MM.1S (cell line): ENCODE data around the gene SCAPER.

ENCODE experiments used
- DNase-seq: peaks from one replicate; pipeline ENCODE4 v3.0.0-alpha.2; 2015
- H2AFZ ChIP-seq: fragments of 300-600 bp; sonication (generic); 2 replicates; pipeline ENCODE4 v1.6.0; 2016; ENCODE audit warnings: antibody characterized with exemption, low read length
- H3F3A ChIP-seq: fragments of 300-600 bp; sonication (generic); 2 replicates; pipeline ENCODE4 v1.6.1; 2016; ENCODE audit warnings: mild to moderate bottlenecking, antibody characterized with exemption, low read length, moderate library complexity, mixed read lengths; ENCODE audit not compliant: insufficient read depth
- H3K27ac ChIP-seq: fragments of 300-600 bp; sonication (generic); 2 replicates; pipeline ENCODE4 v1.5.1; 2016; ENCODE audit warnings: mild to moderate bottlenecking, low read length
- H3K27me3 ChIP-seq: fragments of 300-600 bp; sonication (generic); replicated peaks from 2 replicates; pipeline ENCODE4 v1.6.0; 2016; ENCODE audit warnings: low read length; ENCODE audit not compliant: insufficient read depth
- H3K36me3 ChIP-seq: fragments of 300-600 bp; sonication (generic); replicated peaks from 2 replicates; pipeline ENCODE4 v1.6.1; 2016; ENCODE audit warnings: mild to moderate bottlenecking, low read length, mixed read lengths; ENCODE audit not compliant: insufficient read depth
- H3K4me1 ChIP-seq: fragments of 300-600 bp; sonication (generic); 2 replicates; pipeline ENCODE4 v1.6.1; 2016; ENCODE audit warnings: low read length, mixed read lengths
- H3K4me2 ChIP-seq: fragments of 300-600 bp; sonication (generic); 2 replicates; pipeline ENCODE4 v1.6.0; 2016; ENCODE audit warnings: low read depth, low read length
- H3K4me3 ChIP-seq: fragments of 300-600 bp; sonication (generic); 2 replicates; pipeline ENCODE4 v1.5.1; 2016; ENCODE audit warnings: low read length, mixed read lengths
- H3K79me2 ChIP-seq: fragments of 300-600 bp; sonication (generic); 2 replicates; pipeline ENCODE4 v1.6.1; 2016; ENCODE audit warnings: mixed run types, low read length, mixed read lengths
- H3K9ac ChIP-seq: fragments of 300-600 bp; sonication (generic); 2 replicates; pipeline ENCODE4 v1.6.1; 2016; ENCODE audit warnings: low read length, mixed read lengths
- H3K9me2 ChIP-seq: fragments of 300-600 bp; sonication (generic); replicated peaks from 2 replicates; pipeline ENCODE4 v1.6.1; 2016; ENCODE audit warnings: mild to moderate bottlenecking, low read length, mixed read lengths; ENCODE audit not compliant: insufficient read depth
- H3K9me3 ChIP-seq: fragments of 300-600 bp; sonication (generic); replicated peaks from 2 replicates; pipeline ENCODE4 v1.6.1; 2016; ENCODE audit warnings: mild to moderate bottlenecking, low read length, mixed read lengths; ENCODE audit not compliant: insufficient read depth
- H4K20me1 ChIP-seq: fragments of 300-600 bp; sonication (generic); 2 replicates; pipeline ENCODE4 v1.6.1; 2016; ENCODE audit warnings: mild to moderate bottlenecking, low read length, moderate library complexity, mixed read lengths; ENCODE audit not compliant: insufficient read depth
- EZH2 ChIP-seq: fragments of 300-600 bp; sonication (generic); optimal IDR thresholded peaks from 2 replicates; pipeline ENCODE3; 2017; ENCODE audit warnings: low read depth, mild to moderate bottlenecking, antibody characterized with exemption, low read length, mixed read lengths
- EZH2phosphoT487 ChIP-seq: fragments of 300-600 bp; sonication (generic); IDR thresholded peaks from 2 replicates; pipeline ENCODE4 v1.6.1; 2018; ENCODE audit warnings: antibody characterized with exemption, low read length
- TF ChIP-seq, protein P1 (sequence below): fragments of 300-600 bp; sonication (generic); IDR thresholded peaks from 2 replicates; pipeline ENCODE4 v1.5.1; 2016; ENCODE audit warnings: antibody characterized with exemption, low read length, mixed read lengths

The SCAPER gene

DNA sequence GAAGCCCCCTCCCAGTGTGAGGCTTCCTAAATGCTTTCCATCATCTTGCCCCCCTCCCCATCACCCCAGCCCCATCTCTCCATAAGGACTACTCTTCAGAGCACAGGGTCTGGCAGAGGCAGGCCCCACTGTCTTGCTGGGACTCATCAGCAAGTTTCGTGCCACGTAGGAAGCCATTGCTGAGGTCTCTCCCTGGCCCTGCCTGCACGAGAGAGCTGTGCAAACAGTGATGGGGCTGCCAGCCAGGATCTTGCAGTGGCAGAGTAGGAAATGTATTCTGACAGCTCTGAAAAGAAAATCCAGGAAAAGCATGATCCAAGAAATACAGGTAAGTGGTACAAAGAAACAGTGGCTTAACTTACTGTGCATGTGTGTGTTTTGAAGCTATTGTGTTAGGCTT, 546.0 kb downstream of the SCAPER start:
- Histone ChIP-seq H4K20me1 (no peaks in the 10 kb centered on the region), H3K27me3 (no peaks in the 10 kb centered on the region), H3K4me3 (no peak overlapping the region), H3K4me2 (no peak overlapping the region), H3K4me1 (no peaks in the 10 kb centered on the region), H3K9me3 (no peaks in the 10 kb centered on the region), H3K9me2 (no peaks in the 10 kb centered on the region), H2AFZ (no peak overlapping the region), H3K36me3 (no peaks in the 10 kb centered on the region), H3K79me2 (no peaks in the 10 kb centered on the region), H3F3A (no peaks in the 10 kb centered on the region), H3K9ac (no peak overlapping the region), H3K27ac (no peak overlapping the region)
- TF ChIP-seq EZH2 (no peak), EZH2phosphoT487 (no peak)
- TF ChIP-seq, protein P1, sequence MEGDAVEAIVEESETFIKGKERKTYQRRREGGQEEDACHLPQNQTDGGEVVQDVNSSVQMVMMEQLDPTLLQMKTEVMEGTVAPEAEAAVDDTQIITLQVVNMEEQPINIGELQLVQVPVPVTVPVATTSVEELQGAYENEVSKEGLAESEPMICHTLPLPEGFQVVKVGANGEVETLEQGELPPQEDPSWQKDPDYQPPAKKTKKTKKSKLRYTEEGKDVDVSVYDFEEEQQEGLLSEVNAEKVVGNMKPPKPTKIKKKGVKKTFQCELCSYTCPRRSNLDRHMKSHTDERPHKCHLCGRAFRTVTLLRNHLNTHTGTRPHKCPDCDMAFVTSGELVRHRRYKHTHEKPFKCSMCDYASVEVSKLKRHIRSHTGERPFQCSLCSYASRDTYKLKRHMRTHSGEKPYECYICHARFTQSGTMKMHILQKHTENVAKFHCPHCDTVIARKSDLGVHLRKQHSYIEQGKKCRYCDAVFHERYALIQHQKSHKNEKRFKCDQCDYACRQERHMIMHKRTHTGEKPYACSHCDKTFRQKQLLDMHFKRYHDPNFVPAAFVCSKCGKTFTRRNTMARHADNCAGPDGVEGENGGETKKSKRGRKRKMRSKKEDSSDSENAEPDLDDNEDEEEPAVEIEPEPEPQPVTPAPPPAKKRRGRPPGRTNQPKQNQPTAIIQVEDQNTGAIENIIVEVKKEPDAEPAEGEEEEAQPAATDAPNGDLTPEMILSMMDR: no peak
- DNase-seq: no peak

DNA sequence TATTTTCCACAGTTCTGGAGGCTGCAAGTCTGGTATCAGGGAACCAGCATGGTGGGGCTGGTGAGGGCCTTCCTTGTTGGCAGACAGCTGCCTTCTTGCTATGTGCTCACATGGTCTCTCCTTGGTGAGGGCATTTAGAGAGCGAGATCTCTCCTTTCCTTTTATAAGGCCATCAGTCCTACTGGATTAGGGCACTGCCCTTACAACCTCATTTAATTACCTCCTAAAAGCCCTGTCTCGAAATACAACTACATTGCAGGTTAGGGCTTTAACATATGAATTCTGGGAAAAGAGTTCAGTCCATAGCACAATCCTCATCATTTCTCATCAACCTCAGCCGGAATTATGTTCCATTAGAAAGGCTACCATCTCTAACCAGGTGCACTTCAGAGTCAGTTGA, 546.7 kb downstream of the SCAPER start:
- DNase-seq: no peak
- no peaks in the 10 kb centered on the region for H3F3A ChIP-seq
- no peaks in the 10 kb centered on the region for H3K79me2 ChIP-seq
- no peaks in the 10 kb centered on the region for H3K36me3 ChIP-seq
- TF ChIP-seq, protein P1: no peak
- TF ChIP-seq EZH2phosphoT487: no peak
- TF ChIP-seq EZH2: no peak
- no peak overlapping the region for H3K4me2 ChIP-seq
- H2AFZ ChIP-seq: no peak overlapping the region
- no peaks in the 10 kb centered on the region for H3K9me2 ChIP-seq
- no peaks in the 10 kb centered on the region for H4K20me1 ChIP-seq
- no peak overlapping the region for H3K27ac ChIP-seq
- no peaks in the 10 kb centered on the region for H3K9me3 ChIP-seq
- no peak overlapping the region for H3K4me3 ChIP-seq
- H3K4me1 ChIP-seq: no peaks in the 10 kb centered on the region
- no peaks in the 10 kb centered on the region for H3K27me3 ChIP-seq
- no peak overlapping the region for H3K9ac ChIP-seq

DNA sequence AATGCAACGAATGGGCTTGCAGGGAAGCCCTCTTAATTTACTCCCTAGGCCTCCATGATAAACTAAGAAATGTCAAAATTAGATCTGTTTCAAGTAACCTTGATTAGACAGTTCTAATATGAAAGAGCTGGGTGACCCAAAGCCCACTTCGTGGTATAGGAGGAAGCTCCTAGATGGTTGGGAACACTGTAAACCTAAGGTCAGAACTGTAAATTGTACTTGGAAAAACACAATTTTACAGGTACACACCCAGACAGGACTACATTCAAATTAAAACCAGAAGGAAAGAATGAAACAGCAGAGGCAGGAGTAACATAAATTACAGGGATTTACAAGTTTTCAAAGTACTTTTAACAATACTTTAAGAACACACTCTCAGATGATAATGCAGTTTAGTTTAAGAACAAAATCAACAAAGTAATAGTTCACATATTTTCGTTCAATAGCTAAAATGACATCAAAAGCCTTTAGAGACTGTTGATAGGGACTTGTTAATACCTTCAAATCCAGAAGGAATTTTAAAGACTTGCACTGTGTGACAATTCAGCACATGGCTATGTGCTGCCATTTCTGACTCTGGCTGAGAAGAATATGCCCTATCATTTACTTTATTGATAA, 550.2 kb downstream of the SCAPER start:
- H4K20me1 ChIP-seq: no peaks in the 10 kb centered on the region
- H3K9me3 ChIP-seq: no peaks in the 10 kb centered on the region
- H3K27ac ChIP-seq: no peak overlapping the region
- no peaks in the 10 kb centered on the region for H3K79me2 ChIP-seq
- no peaks in the 10 kb centered on the region for H3K27me3 ChIP-seq
- no peak overlapping the region for H3K9ac ChIP-seq
- TF ChIP-seq EZH2 (no peak), EZH2phosphoT487 (no peak)
- TF ChIP-seq, protein P1: no peak
- no peak overlapping the region for H3K4me3 ChIP-seq
- H3K9me2 ChIP-seq: no peaks in the 10 kb centered on the region
- H3F3A ChIP-seq: no peaks in the 10 kb centered on the region
- no peaks in the 10 kb centered on the region for H3K4me1 ChIP-seq
- H2AFZ ChIP-seq: no peak overlapping the region
- H3K36me3 ChIP-seq: no peaks in the 10 kb centered on the region
- DNase-seq: no peak
- H3K4me2 ChIP-seq: no peak overlapping the region
